K562 (cell line): ENCODE measurements around the gene ADAM19.

Experiments
- EZH2 ChIP-seq: IDR thresholded peaks from 2 replicates; pipeline ENCODE4 v1.6.1; 2012; ENCODE audit warnings: low read depth, mild to moderate bottlenecking, inconsistent platforms, low read length, borderline replicate concordance
- TF ChIP-seq, protein P1 (sequence below), 3 experiments: IDR thresholded peaks in 2 of 3; conservative IDR thresholded peaks in 1 of 3; 2 replicates each; pipeline ENCODE4 v1.5.1; 2011 to 2012; ENCODE audit warnings: low read length in 3 of 3, mild to moderate bottlenecking in 3 of 3, control low read depth in 2 of 3, improper control_type of control experiment in 1 of 3, inconsistent platforms in 1 of 3, low read depth in 1 of 3, mixed read lengths in 1 of 3, moderate library complexity in 1 of 3; ENCODE audit not compliant: insufficient read depth in 2 of 3

DNA sequence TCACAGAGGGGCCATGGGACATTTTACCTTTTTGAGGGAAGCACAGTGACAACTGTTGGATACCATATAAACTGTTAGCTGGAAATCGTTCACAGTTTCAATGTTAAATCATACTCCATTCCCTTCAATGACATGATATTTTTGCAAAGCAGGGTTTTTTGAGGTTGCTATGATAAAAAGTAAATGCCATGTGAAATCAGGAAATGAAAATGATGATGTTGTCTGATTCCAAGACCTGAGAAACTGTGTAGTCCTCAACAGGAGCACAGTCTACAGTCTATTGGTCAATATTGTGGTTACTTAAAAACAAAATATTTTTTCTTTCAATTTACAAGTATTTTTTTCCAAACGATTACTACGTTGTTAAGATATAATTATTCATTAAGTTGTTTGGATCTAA is 24.0 kb upstream of the ADAM19 start:
- TF ChIP-seq EZH2: no peak
- TF ChIP-seq, protein P1, sequence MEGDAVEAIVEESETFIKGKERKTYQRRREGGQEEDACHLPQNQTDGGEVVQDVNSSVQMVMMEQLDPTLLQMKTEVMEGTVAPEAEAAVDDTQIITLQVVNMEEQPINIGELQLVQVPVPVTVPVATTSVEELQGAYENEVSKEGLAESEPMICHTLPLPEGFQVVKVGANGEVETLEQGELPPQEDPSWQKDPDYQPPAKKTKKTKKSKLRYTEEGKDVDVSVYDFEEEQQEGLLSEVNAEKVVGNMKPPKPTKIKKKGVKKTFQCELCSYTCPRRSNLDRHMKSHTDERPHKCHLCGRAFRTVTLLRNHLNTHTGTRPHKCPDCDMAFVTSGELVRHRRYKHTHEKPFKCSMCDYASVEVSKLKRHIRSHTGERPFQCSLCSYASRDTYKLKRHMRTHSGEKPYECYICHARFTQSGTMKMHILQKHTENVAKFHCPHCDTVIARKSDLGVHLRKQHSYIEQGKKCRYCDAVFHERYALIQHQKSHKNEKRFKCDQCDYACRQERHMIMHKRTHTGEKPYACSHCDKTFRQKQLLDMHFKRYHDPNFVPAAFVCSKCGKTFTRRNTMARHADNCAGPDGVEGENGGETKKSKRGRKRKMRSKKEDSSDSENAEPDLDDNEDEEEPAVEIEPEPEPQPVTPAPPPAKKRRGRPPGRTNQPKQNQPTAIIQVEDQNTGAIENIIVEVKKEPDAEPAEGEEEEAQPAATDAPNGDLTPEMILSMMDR (IDR thresholded peaks at IDR 0.05 in 2 of 3, conservative IDR thresholded peaks at IDR 0.05 in 1 of 3; ENCODE audit: insufficient read depth in 2 of 3, low read depth in 1 of 3, low read length in 3 of 3): no peak
